Erythroblast (primary cell): ENCODE data around the gene CRACR2B.

Experiments used
- GATA1 ChIP-seq: IDR thresholded peaks from 2 replicates; pipeline ENCODE4 v1.6.1; 2011; ENCODE audit warnings: low read depth, mild to moderate bottlenecking, control low read depth, low read length, moderate library complexity
- POLR2A ChIP-seq: IDR thresholded peaks from 2 replicates; pipeline ENCODE4 v1.6.1; 2011; ENCODE audit warnings: mild to moderate bottlenecking, low read length

- TF ChIP-seq POLR2A (no peak), GATA1 (no peak)
Observed at GRCh38 chr11:826836-827145, 928 bp upstream of the CRACR2B start.
